Stimulated activated CD4-positive, alpha-beta T cell treated with anti-CD3 and anti-CD28 coated beads, Interleukin-1b, Interleukin-23, amount 100 ng/mL, for 1 hour (primary cell): ENCODE data around the gene USP24.
A peak's percentile ranks its signal among the peaks of the same experiment; 100 is the strongest.

ENCODE experiments used
- DNase-seq, 2 donors: peaks; one replicate each; pipeline ENCODE4 v3.0.0-alpha.2; 2020; ENCODE audit warnings: low read depth in 2 of 2

USP24 gene

GRCh38 chr1:55164906-55165305 lies 50.3 kb downstream of the USP24 start:
- no peak for DNase-seq

- no peak for DNase-seq
These were observed 55.6 kb downstream of the USP24 start for GRCh38 chr1:55159571-55159970.

GRCh38 chr1:55156608-55157007 lies 58.6 kb downstream of the USP24 start:
- DNase-seq: no peak

GRCh38 chr1:55156093-55156492 lies 59.1 kb downstream of the USP24 start:
- DNase-seq: no peak

- DNase-seq: no peak
These were observed 59.6 kb downstream of the USP24 start for GRCh38 chr1:55155522-55155921.

- no peak for DNase-seq
These were observed 60.5 kb downstream of the USP24 start for GRCh38 chr1:55154616-55155015.

GRCh38 chr1:55153031-55153430 lies 62.1 kb downstream of the USP24 start:
- no peak for DNase-seq

GRCh38 chr1:55150880-55151588 lies 64.1 kb downstream of the USP24 start:
- DNase-seq: no peak

GRCh38 chr1:55148676-55149075 lies 66.5 kb downstream of the USP24 start:
- no peak for DNase-seq

GRCh38 chr1:55147524-55147923 lies 67.6 kb downstream of the USP24 start:
- DNase-seq: no peak

- DNase-seq: no peak
These were observed 68.4 kb downstream of the USP24 start for GRCh38 chr1:55146781-55147180.

GRCh38 chr1:55144886-55145285 lies 70.3 kb downstream of the USP24 start:
- DNase-seq: no peak

GRCh38 chr1:55143684-55144083 lies 71.5 kb downstream of the USP24 start:
- DNase-seq: no peak

GRCh38 chr1:55141295-55141893 lies 73.8 kb downstream of the USP24 start:
- DNase-seq: no peak

GRCh38 chr1:55140546-55140983 lies 74.6 kb downstream of the USP24 start:
- DNase-seq: peak; percentile 22 to 41

- no peak for DNase-seq
These were observed 75.0 kb downstream of the USP24 start for GRCh38 chr1:55140137-55140536.

- DNase-seq: no peak
These were observed 76.3 kb downstream of the USP24 start for GRCh38 chr1:55138823-55139222.

- no peak for DNase-seq
These were observed 80.9 kb downstream of the USP24 start for GRCh38 chr1:55134152-55134808.

- no peak for DNase-seq
These were observed 83.4 kb downstream of the USP24 start for GRCh38 chr1:55131801-55132200.

- no peak for DNase-seq
These were observed 83.9 kb downstream of the USP24 start for GRCh38 chr1:55131218-55131617.

GRCh38 chr1:55129194-55129728 lies 85.9 kb downstream of the USP24 start:
- DNase-seq: no peak

GRCh38 chr1:55128418-55128995 lies 86.7 kb downstream of the USP24 start:
- no peak for DNase-seq
